Esophagus muscularis mucosa (tissue), 4 donors: ENCODE data around the gene GFOD1. TPM values are rescaled to one million over a fixed set of nuclear protein-coding genes. Genes with fewer than 3 reads are reported as not detected.

Experiments used
- DNase-seq: peaks from one replicate; pipeline ENCODE4 v3.0.0-alpha.2; 2017; ENCODE audit errors: extremely low spot score
- H3K27ac ChIP-seq, 4 donors: fragments of 200-600 bp; sonication (generic); replicated peaks in 1 of 4; 1 replicate in 3 of 4; 2 replicates in 1 of 4; pipeline ENCODE4 v1.5.1; 2016 to 2019; ENCODE audit warnings: mild to moderate bottlenecking in 1 of 4
- H3K27me3 ChIP-seq, 4 donors: fragments of 200-600 bp; sonication (generic); one replicate each; pipeline versions ENCODE4 v1.5.1 to v1.6.0; 2016 to 2019
- H3K36me3 ChIP-seq, 4 donors: fragments of 200-600 bp; sonication (generic); one replicate each; pipeline ENCODE4 v1.5.1; 2016 to 2019
- H3K4me1 ChIP-seq, 4 donors: fragments of 200-600 bp; sonication (generic); one replicate each; pipeline ENCODE4 v1.5.1; 2016 to 2019
- H3K4me3 ChIP-seq, 4 donors: fragments of 200-600 bp; sonication (generic); 1 replicate in 2 of 4; 2 replicates in 2 of 4; pipeline ENCODE4 v1.5.1; 2016 to 2019; ENCODE audit warnings: mild to moderate bottlenecking in 4 of 4, moderate library complexity in 1 of 4
- H3K9me3 ChIP-seq, 4 donors: fragments of 200-600 bp; sonication (generic); 1 replicate in 3 of 4; 2 replicates in 1 of 4; pipeline ENCODE4 v1.5.1; 2016 to 2019
- CTCF ChIP-seq, 3 experiments: fragments of 200-600 bp in 2 of 3; fragments of 450-650 bp in 1 of 3; sonication (generic) in 2 of 3; IDR thresholded peaks; one replicate each; pipeline ENCODE4 v1.5.1; 2017 to 2019; ENCODE audit warnings: antibody characterized with exemption in 3 of 3, mild to moderate bottlenecking in 2 of 3, moderate library complexity in 1 of 3
- EP300 ChIP-seq: sonication (generic); formaldehyde crosslinking; IDR thresholded peaks from one replicate; pipeline ENCODE4 v1.6.1; 2017; ENCODE audit warnings: antibody characterized with exemption
- POLR2A ChIP-seq: fragments of 450-650 bp; IDR thresholded peaks from one replicate; pipeline ENCODE4 v1.6.1; 2017; ENCODE audit warnings: antibody characterized with exemption, moderate library complexity, mild to moderate bottlenecking, low read depth
- POLR2AphosphoS5 ChIP-seq, 2 donors: sonication (generic); formaldehyde crosslinking; IDR thresholded peaks; one replicate each; pipeline ENCODE4 v1.6.1; 2017; ENCODE audit warnings: antibody characterized with exemption in 2 of 2
- WGBS: methylation state at CpG from one replicate; pipeline ENCODE4 v1.1.5; 2018; 5-methylcytosine and 5-hydroxymethylcytosine counted together
- intact Hi-C: fragments of 100-400 bp; cut with DNase I; formaldehyde crosslinking; loops from one replicate; pipeline ENCODE4 v1.15.1; 2023
- total RNA-seq, 4 donors: library from RNA; depleted of rRNA; stranded (reverse); fragments of >200 nt; gene quantifications; one replicate each; pipeline versions ENCODE4 v1.1.0 to v1.2.1, GENCODE V29; 2016

GFOD1 gene
- total RNA-seq, 4 donors from 2014 or later = 21.7 to 34.5 (median 25.8) TPM

DNA sequence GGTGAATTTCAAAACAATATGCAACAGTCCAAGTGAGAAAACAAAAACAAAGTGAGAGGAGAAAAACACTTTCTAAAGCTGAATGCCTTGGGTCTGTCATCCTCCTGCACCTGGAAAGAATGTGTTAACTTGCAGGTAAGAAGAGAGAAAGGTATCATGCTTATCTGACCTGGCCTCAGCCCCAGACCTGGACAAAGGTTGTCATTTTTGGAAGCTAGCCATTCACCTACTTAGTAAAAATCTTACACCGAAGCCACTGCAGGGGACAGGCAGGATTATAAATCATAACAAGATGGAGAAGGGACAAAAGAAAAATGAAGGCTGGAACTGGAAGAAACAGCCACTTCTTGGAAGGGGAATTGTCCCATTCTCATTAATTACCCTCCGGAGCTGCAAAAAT is 69.4 kb downstream of the GFOD1 start:
- no peak overlapping the region for H3K4me3 ChIP-seq
- no peaks in the 10 kb centered on the region for H3K36me3 ChIP-seq
- no peaks in the 10 kb centered on the region for H3K9me3 ChIP-seq
- H3K27ac ChIP-seq = no peak overlapping the region
- TF ChIP-seq POLR2AphosphoS5 (IDR thresholded peaks at IDR 0.05) (no peak), POLR2A (no peak), EP300 (no peak), CTCF (IDR thresholded peaks at IDR 0.05) (no peak)
- intact Hi-C loops = no loop called here
- no peaks in the 10 kb centered on the region for H3K27me3 ChIP-seq
- peaks cover 66 to 76% (median 74%) of the 10 kb centered on the region in 4 donors for H3K4me1 ChIP-seq
- 85% methylated on average over 2 of the region's 2 CpGs for WGBS
- DNase-seq = no peak

DNA sequence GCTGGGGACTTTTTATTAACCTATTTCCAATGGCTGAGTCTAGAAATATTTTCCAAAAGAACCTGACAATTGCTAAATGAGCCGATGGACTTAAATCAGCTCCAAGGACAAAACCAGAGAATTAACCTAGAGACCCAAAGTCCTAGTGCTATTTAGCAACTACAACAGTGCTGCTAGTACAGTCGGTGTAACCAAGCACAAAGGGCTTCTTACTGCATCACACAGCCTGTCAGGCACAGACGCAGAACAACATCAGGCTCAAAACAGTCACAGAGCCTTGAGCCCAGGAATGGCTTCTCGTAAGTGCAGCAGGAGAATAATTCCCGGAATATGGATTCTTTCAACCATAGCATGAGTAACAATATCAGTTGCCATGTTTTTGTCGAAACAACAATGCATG is 70.0 kb downstream of the GFOD1 start:
- intact Hi-C loops = no loop called here
- TF ChIP-seq POLR2A (no peak), POLR2AphosphoS5 (IDR thresholded peaks at IDR 0.05) (no peak), EP300 (no peak), CTCF (IDR thresholded peaks at IDR 0.05) (no peak)
- Histone ChIP-seq H3K9me3 (no peaks in the 10 kb centered on the region), H3K27ac (no peak overlapping the region), H3K36me3 (no peaks in the 10 kb centered on the region), H3K4me1 (peaks cover 66 to 76% (median 73%) of the 10 kb centered on the region in 4 donors), H3K27me3 (no peaks in the 10 kb centered on the region), H3K4me3 (no peak overlapping the region)
- WGBS = 82% methylated on average over 6 of the region's 6 CpGs
- DNase-seq = no peak

- Histone ChIP-seq H3K27ac (peak overlapping the region in 2 of 4 donors; percentile 1 to 29), H3K9me3 (no peaks in the 10 kb centered on the region), H3K36me3 (no peaks in the 10 kb centered on the region), H3K4me3 (no peak overlapping the region), H3K27me3 (no peaks in the 10 kb centered on the region), H3K4me1 (peaks cover 60 to 76% (median 66%) of the 10 kb centered on the region in 4 donors)
- TF ChIP-seq CTCF (IDR thresholded peaks at IDR 0.05) (no peak), POLR2A (no peak), EP300 (no peak), POLR2AphosphoS5 (IDR thresholded peaks at IDR 0.05) (no peak)
- 95% methylated on average over 3 of the region's 5 CpGs for WGBS
- intact Hi-C loops = no loop called here
- no peak for DNase-seq
Observed at GRCh38 chr6:13415283-13415682, 72.1 kb downstream of the GFOD1 start.

GRCh38 chr6:13413900-13414555 is 73.4 kb downstream of the GFOD1 start:
- intact Hi-C loops = no loop called here
- no peak for DNase-seq
- 77% methylated on average over 7 of the region's 7 CpGs for WGBS
- TF ChIP-seq POLR2AphosphoS5 (IDR thresholded peaks at IDR 0.05) = peak in 1 of 2 donors; percentile 21
- no peak for TF ChIP-seq CTCF (IDR thresholded peaks at IDR 0.05)
- TF ChIP-seq EP300 = no peak
- no peaks in the 10 kb centered on the region for H3K36me3 ChIP-seq
- H3K4me3 ChIP-seq = no peak overlapping the region
- no peaks in the 10 kb centered on the region for H3K27me3 ChIP-seq
- H3K4me1 ChIP-seq = peaks cover 58 to 74% (median 65%) of the 10 kb centered on the region in 4 donors
- H3K9me3 ChIP-seq = no peaks in the 10 kb centered on the region
- H3K27ac ChIP-seq = peak overlapping the region; percentile 29 to 42 (median 40)

DNA sequence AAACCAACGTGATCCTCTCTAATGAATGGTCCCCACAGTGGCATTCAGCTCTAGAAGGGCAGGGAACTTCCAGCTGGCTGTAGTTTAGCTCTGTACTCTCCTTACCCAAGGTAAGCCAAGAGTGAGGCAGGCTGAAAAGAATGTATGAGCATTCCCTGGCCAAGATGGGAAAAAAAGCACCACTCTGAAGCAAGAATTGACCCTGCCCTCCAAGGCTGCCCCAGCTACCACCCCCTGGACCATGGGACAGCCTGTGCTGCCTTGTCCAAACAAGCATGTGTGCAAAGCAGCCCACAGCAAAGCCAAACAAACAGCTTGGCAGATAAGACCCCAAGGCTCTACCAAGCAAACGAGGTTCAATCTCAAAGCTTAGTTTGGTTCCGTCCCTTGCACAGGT is 73.9 kb downstream of the GFOD1 start:
- intact Hi-C loops = no loop called here
- Histone ChIP-seq H3K27ac (peak overlapping the region; percentile 29 to 42 (median 40)), H3K36me3 (no peaks in the 10 kb centered on the region), H3K4me1 (peaks cover 54 to 73% (median 62%) of the 10 kb centered on the region in 4 donors), H3K4me3 (no peak overlapping the region), H3K9me3 (no peaks in the 10 kb centered on the region), H3K27me3 (no peaks in the 10 kb centered on the region)
- 61% methylated on average over 3 of the region's 3 CpGs for WGBS
- TF ChIP-seq POLR2AphosphoS5 (IDR thresholded peaks at IDR 0.05) (peak; percentile 24 to 32), EP300 (no peak), CTCF (IDR thresholded peaks at IDR 0.05) (no peak), POLR2A (no peak)
- DNase-seq = no peak
